PC-3 (cell line): Measurements from ENCODE around the gene TMEM132E. TPM values are rescaled to one million over a fixed set of nuclear protein-coding genes. Genes with fewer than 3 reads are reported as not detected.

Source experiments
- ATAC-seq: fragments of 200-7000 bp; cut with Tn5 transposase; 2 replicates; pipeline ENCODE4 v1.9.1; 2020; ENCODE audit warnings: mild to moderate bottlenecking, moderate library complexity
- BruUV-seq: library from RNA; stranded (reverse); fragments of 400-500 nt; replicated peaks from 2 replicates; lab custom pipeline; 2021; lab: Mats Ljungman, UMichigan
- CTCF ChIA-PET: fragments of 300-600 bp; sonication (Branson Sonifier 250); formaldehyde crosslinking; loops from one replicate; lab custom pipeline; 2022; ENCODE audit warnings: antibody characterized with exemption; lab: Charles Lee
- POLR2A ChIA-PET: fragments of 300-600 bp; sonication (Branson Sonifier 250); formaldehyde crosslinking; loops from one replicate; lab custom pipeline; 2022; ENCODE audit warnings: antibody characterized with exemption; ENCODE audit not compliant: unreplicated experiment; lab: Charles Lee
- DNase-seq: peaks from one replicate; pipeline ENCODE4 v3.0.0-alpha.2; 2015
- H2AFZ ChIP-seq: fragments of 300-600 bp; sonication (generic); 2 replicates; pipeline ENCODE4 v1.6.0; 2016; ENCODE audit warnings: antibody characterized with exemption, low read length
- H3F3A ChIP-seq: fragments of 300-600 bp; sonication (generic); one replicate; pipeline ENCODE4 v1.6.0; 2017; ENCODE audit warnings: antibody characterized with exemption, low read length, control low read depth, mild to moderate bottlenecking; ENCODE audit not compliant: unreplicated experiment
- H3K27ac ChIP-seq: fragments of 300-600 bp; sonication (generic); 2 replicates; pipeline ENCODE4 v1.5.1; 2016; ENCODE audit warnings: mild to moderate bottlenecking, low read length
- H3K27me3 ChIP-seq: fragments of 300-600 bp; sonication (generic); 2 replicates; pipeline ENCODE4 v1.6.1; 2016; ENCODE audit warnings: low read length, mixed read lengths
- H3K36me3 ChIP-seq: fragments of 300-600 bp; sonication (generic); 2 replicates; pipeline ENCODE4 v1.6.1; 2016; ENCODE audit warnings: low read depth, mixed run types, low read length, mixed read lengths
- H3K4me1 ChIP-seq: fragments of 300-600 bp; sonication (generic); 2 replicates; pipeline ENCODE4 v1.5.1; 2016; ENCODE audit warnings: low read length; ENCODE audit not compliant: insufficient read depth
- H3K4me2 ChIP-seq: fragments of 300-600 bp; sonication (generic); 2 replicates; pipeline ENCODE4 v1.6.0; 2016; ENCODE audit warnings: low read length
- H3K4me3 ChIP-seq: fragments of 300-600 bp; sonication (generic); 2 replicates; pipeline ENCODE4 v1.5.1; 2016; ENCODE audit warnings: mild to moderate bottlenecking, low read length, mixed read lengths
- H3K79me2 ChIP-seq: fragments of 300-600 bp; sonication (generic); 2 replicates; pipeline ENCODE4 v1.6.1; 2017; ENCODE audit warnings: low read length, mixed read lengths
- H3K9ac ChIP-seq: fragments of 300-600 bp; sonication (generic); 2 replicates; pipeline ENCODE4 v1.6.0; 2016; ENCODE audit warnings: mild to moderate bottlenecking, low read length
- H3K9me2 ChIP-seq: fragments of 300-600 bp; sonication (generic); replicated peaks from 2 replicates; pipeline ENCODE4 v1.6.1; 2016; ENCODE audit warnings: mixed run types, low read length, mixed read lengths
- H3K9me3 ChIP-seq: fragments of 300-600 bp; sonication (generic); 2 replicates; pipeline ENCODE4 v1.6.1; 2016; ENCODE audit warnings: low read length, mixed read lengths
- H4K20me1 ChIP-seq: fragments of 300-600 bp; sonication (generic); 2 replicates; pipeline ENCODE4 v1.6.1; 2016; ENCODE audit warnings: low read length, mixed read lengths
- EZH2 ChIP-seq: fragments of 300-600 bp; sonication (generic); IDR thresholded peaks from one replicate; pipeline ENCODE4 v1.6.1; 2017; ENCODE audit warnings: antibody characterized with exemption, mild to moderate bottlenecking, low read length; ENCODE audit not compliant: unreplicated experiment
- EZH2phosphoT487 ChIP-seq: fragments of 300-600 bp; sonication (generic); IDR thresholded peaks from 2 replicates; pipeline ENCODE4 v1.6.1; 2018; ENCODE audit warnings: mild to moderate bottlenecking, antibody characterized with exemption, low read length, borderline replicate concordance
- intact Hi-C: fragments of 100-400 bp; cut with micrococcal nuclease; formaldehyde crosslinking; loops from 2 replicates; pipeline ENCODE4 v1.9.0; 2023
- total RNA-seq: library from RNA; depleted of rRNA; stranded (reverse); fragments of >200 nt; gene quantifications from 2 replicates; pipeline ENCODE4 v1.2.3, GENCODE V29; 2014
- TF ChIP-seq, protein P1 (sequence below): fragments of 300-600 bp; sonication (generic); conservative IDR thresholded peaks from 2 replicates; pipeline ENCODE4 v1.5.1; 2017; ENCODE audit warnings: antibody characterized with exemption, low read depth, mild to moderate bottlenecking, low read length

TMEM132E gene
- total RNA-seq, 1 experiment from 2014 or later: not detected

GRCh38 chr17:34667656-34668055, 88.3 kb downstream of the TMEM132E start:
- no peaks in the 10 kb centered on the region for H3K9me3 ChIP-seq
- H3K9me2 ChIP-seq: no peaks in the 10 kb centered on the region
- H3K4me1 ChIP-seq: no peaks in the 10 kb centered on the region
- H3K27me3 ChIP-seq: 0 out of 2 replicates have a peak, but pooled peaks cover 3% of the 10 kb centered on the region
- H4K20me1 ChIP-seq: no peaks in the 10 kb centered on the region
- ATAC-seq (no peak), DNase-seq (no peak)
- TF ChIP-seq, protein P1, sequence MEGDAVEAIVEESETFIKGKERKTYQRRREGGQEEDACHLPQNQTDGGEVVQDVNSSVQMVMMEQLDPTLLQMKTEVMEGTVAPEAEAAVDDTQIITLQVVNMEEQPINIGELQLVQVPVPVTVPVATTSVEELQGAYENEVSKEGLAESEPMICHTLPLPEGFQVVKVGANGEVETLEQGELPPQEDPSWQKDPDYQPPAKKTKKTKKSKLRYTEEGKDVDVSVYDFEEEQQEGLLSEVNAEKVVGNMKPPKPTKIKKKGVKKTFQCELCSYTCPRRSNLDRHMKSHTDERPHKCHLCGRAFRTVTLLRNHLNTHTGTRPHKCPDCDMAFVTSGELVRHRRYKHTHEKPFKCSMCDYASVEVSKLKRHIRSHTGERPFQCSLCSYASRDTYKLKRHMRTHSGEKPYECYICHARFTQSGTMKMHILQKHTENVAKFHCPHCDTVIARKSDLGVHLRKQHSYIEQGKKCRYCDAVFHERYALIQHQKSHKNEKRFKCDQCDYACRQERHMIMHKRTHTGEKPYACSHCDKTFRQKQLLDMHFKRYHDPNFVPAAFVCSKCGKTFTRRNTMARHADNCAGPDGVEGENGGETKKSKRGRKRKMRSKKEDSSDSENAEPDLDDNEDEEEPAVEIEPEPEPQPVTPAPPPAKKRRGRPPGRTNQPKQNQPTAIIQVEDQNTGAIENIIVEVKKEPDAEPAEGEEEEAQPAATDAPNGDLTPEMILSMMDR: no peak
- no peak for TF ChIP-seq EZH2
- no peak for TF ChIP-seq EZH2phosphoT487
- no peak overlapping the region for H3K4me3 ChIP-seq
- POLR2A ChIA-PET: no interaction called here
- no peaks in the 10 kb centered on the region for H3K79me2 ChIP-seq
- H3K27ac ChIP-seq: no peak overlapping the region
- H2AFZ ChIP-seq: no peak overlapping the region
- BruUV-seq: no TSS peak
- intact Hi-C loops: no loop called here
- H3K4me2 ChIP-seq: no peak overlapping the region
- H3K36me3 ChIP-seq: no peaks in the 10 kb centered on the region
- H3K9ac ChIP-seq: no peak overlapping the region
- CTCF ChIA-PET: no interaction called here
- H3F3A ChIP-seq: no peaks in the 10 kb centered on the region

DNA sequence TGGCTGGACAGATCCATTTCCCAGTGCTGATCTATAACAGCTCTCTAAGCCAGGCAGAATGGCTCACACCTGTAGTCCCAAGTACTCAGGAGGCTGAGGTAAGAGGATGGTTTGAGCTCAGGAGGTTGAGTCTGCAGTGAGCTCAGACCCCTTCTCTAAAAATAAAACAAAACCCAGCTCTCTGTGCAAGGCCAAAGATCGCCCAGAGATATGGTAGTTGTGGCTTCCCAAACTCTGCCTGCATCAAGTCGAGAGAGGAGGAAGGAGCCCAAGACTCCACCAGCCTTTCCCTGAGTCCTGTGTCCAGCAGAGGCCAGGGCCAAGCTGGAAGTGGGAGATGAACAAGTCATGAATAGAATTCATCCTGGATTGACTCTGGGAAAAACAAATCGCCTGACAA, 88.8 kb downstream of the TMEM132E start:
- Histone ChIP-seq H3K4me2 (no peak overlapping the region), H3K4me3 (no peak overlapping the region), H3K36me3 (no peaks in the 10 kb centered on the region), H4K20me1 (no peaks in the 10 kb centered on the region), H2AFZ (no peak overlapping the region), H3K27me3 (0 out of 2 replicates have a peak, but pooled peaks cover 3% of the 10 kb centered on the region), H3K4me1 (no peaks in the 10 kb centered on the region), H3K27ac (no peak overlapping the region), H3K9me2 (no peaks in the 10 kb centered on the region), H3K9ac (no peak overlapping the region), H3K9me3 (no peaks in the 10 kb centered on the region), H3F3A (no peaks in the 10 kb centered on the region), H3K79me2 (no peaks in the 10 kb centered on the region)
- ATAC-seq: no peak
- no TSS peak for BruUV-seq
- intact Hi-C loops: no loop called here
- POLR2A ChIA-PET: no interaction called here
- CTCF ChIA-PET: no interaction called here
- no peak for DNase-seq
- TF ChIP-seq EZH2phosphoT487: no peak

DNA sequence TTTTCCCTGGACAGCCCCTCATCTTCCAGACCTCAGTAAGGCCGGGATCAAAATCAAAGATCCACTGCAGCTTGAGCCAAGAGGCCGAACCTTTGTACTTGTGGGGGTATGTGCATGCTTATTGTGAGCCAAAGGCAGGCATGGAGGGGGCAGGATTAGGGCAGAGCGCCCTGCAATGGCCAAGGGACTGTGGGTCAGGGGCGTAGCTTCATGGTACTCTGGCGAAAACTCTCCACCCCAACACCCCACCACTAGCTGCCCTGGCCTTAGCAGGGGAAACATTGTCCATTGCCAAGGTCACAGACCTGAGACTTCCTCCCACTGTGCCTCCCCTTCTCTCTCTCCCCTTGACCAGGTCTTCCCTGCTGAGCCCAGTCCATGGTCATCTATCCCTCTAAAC, 90.1 kb downstream of the TMEM132E start:
- Histone ChIP-seq H3K9me3 (no peaks in the 10 kb centered on the region), H3K36me3 (no peaks in the 10 kb centered on the region), H3K27ac (no peak overlapping the region), H3F3A (no peaks in the 10 kb centered on the region), H2AFZ (no peak overlapping the region), H3K9me2 (no peaks in the 10 kb centered on the region), H4K20me1 (no peaks in the 10 kb centered on the region), H3K4me2 (no peak overlapping the region), H3K9ac (no peak overlapping the region), H3K27me3 (0 out of 2 replicates have a peak, but pooled peaks cover 3% of the 10 kb centered on the region), H3K79me2 (no peaks in the 10 kb centered on the region), H3K4me3 (no peak overlapping the region), H3K4me1 (no peaks in the 10 kb centered on the region)
- ChIA-PET POLR2A (no interaction called here), CTCF (no interaction called here)
- TF ChIP-seq, protein P1: no peak
- TF ChIP-seq EZH2 (no peak), EZH2phosphoT487 (no peak)
- DNase-seq (no peak), ATAC-seq (no peak)
- intact Hi-C loops: no loop called here
- BruUV-seq: no TSS peak
